RWPE1 (cell line): ENCODE results near the gene WARS2.

Source experiments
- CTCF ChIA-PET: fragments of 350-600 bp; sonication (Branson Sonifier 250); formaldehyde crosslinking; extraction: SDS; loops from one replicate; lab custom pipeline; 2021; lab: Yijun Ruan, JAX
- POLR2A ChIA-PET: fragments of 400-600 bp; formaldehyde crosslinking; extraction: SDS; loops from one replicate; lab custom pipeline; 2020; ENCODE audit warnings: antibody characterized with exemption; ENCODE audit not compliant: low non-redundant PET; lab: Yijun Ruan, JAX
- DNase-seq: peaks from one replicate; pipeline ENCODE4 v3.0.0; 2012; ENCODE audit warnings: low spot score
- H3K27ac ChIP-seq: fragments of 450-650 bp; 2 replicates; pipeline ENCODE4 v1.5.1; 2017
- TF ChIP-seq, protein P1 (sequence below): fragments of 450-650 bp; conservative IDR thresholded peaks from 2 replicates; pipeline ENCODE4 v1.5.1; 2017; ENCODE audit warnings: low read depth, mild to moderate bottlenecking

Gene WARS2

DNA sequence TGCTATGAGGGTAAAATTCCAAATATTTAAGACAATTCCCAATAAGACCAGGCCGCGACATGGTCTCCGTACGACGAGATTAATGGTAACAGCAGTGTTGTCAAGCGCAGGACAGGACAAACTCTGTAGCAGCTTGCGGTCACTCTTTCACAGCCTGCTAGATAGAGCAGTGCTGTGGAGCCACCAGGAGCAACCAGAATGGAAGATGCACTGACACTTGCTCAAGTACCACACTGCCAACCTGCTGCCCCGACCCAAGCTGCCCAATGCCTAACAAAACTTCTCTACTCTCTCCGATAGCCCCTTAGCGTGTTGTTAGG, 636 bp downstream of the WARS2 start:
- no peak for DNase-seq
- CTCF ChIA-PET = interaction anchor here (0.6 kb wide), 1 partner anchor 92 kb away, joined by 3 read pairs; no protein-coding TSS in a partner anchor
- TF ChIP-seq, protein P1, sequence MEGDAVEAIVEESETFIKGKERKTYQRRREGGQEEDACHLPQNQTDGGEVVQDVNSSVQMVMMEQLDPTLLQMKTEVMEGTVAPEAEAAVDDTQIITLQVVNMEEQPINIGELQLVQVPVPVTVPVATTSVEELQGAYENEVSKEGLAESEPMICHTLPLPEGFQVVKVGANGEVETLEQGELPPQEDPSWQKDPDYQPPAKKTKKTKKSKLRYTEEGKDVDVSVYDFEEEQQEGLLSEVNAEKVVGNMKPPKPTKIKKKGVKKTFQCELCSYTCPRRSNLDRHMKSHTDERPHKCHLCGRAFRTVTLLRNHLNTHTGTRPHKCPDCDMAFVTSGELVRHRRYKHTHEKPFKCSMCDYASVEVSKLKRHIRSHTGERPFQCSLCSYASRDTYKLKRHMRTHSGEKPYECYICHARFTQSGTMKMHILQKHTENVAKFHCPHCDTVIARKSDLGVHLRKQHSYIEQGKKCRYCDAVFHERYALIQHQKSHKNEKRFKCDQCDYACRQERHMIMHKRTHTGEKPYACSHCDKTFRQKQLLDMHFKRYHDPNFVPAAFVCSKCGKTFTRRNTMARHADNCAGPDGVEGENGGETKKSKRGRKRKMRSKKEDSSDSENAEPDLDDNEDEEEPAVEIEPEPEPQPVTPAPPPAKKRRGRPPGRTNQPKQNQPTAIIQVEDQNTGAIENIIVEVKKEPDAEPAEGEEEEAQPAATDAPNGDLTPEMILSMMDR = no peak
- POLR2A ChIA-PET = interaction anchor here (0.6 kb wide), 1 partner anchor 291 kb away, joined by 3 read pairs; no protein-coding TSS in a partner anchor
- H3K27ac ChIP-seq = peak overlapping the region; percentile 94

DNA sequence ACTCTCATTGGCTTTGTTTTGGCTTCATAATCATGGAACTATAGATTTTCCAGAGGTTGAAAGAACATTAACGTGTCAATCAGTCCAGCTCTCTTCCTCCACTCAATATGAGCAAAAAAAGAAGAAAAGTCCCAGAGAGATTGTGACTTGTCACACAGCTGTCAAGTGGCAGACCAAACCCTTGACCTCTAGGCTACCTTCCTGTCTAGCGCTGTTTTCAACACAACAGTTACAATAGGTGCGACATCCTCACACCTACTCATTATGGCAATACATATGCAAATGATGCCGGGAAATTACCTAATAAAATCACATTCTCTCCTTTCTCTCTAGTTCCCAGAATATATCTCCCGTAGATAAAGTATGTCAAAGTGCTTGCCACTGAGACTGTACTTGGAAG, 1.1 kb downstream of the WARS2 start:
- POLR2A ChIA-PET = no interaction called here
- CTCF ChIA-PET = no interaction called here
- no peak for DNase-seq
- peak overlapping the region; percentile 94 for H3K27ac ChIP-seq
- TF ChIP-seq, protein P1 = no peak

DNA sequence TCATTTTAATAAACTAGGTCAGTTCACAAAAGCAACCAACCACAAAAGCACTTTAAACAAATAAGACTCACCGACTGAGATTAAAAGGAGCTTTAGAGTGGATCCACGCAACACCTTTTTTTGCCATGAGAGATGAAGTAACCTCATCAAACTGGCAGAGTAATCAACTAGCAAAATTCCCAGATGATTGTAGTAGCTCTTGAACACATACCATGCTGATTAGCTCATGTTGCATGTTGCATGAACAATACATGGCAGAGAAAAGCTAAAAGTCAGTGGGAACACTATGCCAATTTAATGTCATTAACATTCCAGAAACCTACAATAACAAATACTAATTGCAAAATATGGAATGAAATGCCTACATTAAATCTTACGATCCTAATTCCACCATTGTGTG, 4.1 kb downstream of the WARS2 start:
- no peak for DNase-seq
- POLR2A ChIA-PET = no interaction called here
- TF ChIP-seq, protein P1 = no peak
- CTCF ChIA-PET = no interaction called here
- no peak overlapping the region for H3K27ac ChIP-seq

DNA sequence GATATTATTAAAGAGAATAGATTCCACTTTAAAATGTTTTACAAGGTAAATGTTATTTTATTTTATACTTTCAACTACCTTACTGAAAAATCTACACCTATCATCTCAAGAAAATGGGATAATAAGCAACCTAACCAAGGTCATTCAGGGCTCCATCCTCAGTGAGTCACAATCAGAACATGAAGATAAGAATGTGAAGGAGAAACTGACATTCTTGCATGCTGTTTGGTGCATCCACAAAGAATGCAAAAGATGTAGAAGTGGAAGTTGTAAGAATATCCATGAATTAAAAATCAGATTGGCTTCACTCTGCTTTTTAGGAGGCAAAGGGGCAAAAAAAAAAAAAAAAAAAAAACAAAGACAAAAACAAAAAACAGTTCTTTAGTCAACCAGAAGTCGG, 6.5 kb downstream of the WARS2 start:
- no peak for DNase-seq
- ChIA-PET CTCF (interaction anchor here (0.5 to 1.0 kb wide), 2 partner anchors 142 to 470 kb away, joined by 3 to 4 read pairs; no protein-coding TSS in a partner anchor), POLR2A (no interaction called here)
- no peak overlapping the region for H3K27ac ChIP-seq
- TF ChIP-seq, protein P1 = no peak

DNA sequence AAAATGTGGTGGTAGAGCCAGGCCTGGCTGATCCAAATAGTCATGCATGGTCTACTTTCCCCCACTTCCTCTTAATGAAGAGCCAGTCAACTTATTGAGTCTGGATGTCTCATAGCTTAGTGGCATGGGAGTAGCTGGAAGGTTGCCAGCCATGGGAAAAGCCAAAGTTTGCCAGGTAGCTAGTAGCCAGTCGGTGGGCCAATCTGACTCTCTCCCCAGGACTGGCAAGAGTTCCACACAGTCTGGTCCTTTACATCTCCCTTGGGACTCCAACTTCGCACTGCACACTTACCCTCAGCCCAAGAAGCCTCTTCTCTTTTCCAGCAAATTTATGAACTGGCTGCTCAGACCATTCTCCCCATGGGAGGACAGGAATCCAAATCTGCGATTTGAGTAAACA, 8.3 kb downstream of the WARS2 start:
- no peak for DNase-seq
- ChIA-PET CTCF (no interaction called here), POLR2A (no interaction called here)
- H3K27ac ChIP-seq = no peak overlapping the region
- TF ChIP-seq, protein P1 = no peak

DNA sequence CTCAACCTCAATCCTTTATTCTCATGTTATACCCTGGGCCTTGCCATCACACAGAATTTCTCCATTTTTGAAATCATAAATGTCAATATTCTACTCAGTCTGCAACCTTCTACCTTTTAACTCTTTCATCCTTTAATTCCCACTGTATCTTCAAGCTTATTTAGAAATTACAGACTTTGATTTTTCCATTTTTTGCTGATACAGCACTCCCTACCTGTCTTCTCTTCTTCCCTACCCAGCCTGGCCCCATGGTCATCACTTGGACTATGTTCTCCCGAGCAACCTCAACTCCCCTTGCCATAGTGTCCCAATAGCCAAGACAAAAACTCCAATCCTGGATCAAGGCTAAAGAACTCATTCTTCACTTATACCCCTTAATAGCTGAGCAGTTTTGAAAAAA, 14.6 kb downstream of the WARS2 start:
- ChIA-PET CTCF (interaction anchor here (0.6 kb wide), 1 partner anchor 1833 kb away, joined by 3 read pairs; no protein-coding TSS in a partner anchor), POLR2A (no interaction called here)
- DNase-seq = no peak
- H3K27ac ChIP-seq = no peak overlapping the region
- TF ChIP-seq, protein P1 = no peak
